HepG2 (cell line): ENCODE measurements around the gene TGM3.

Experiments
- CREM ChIP-seq, 2 experiments: sonication (generic) in 1 of 2; formaldehyde crosslinking in 1 of 2; IDR thresholded peaks; 2 replicates each; pipeline versions ENCODE4 v1.4.0 to v1.6.1; 2016 to 2020; ENCODE audit warnings: antibody characterized with exemption in 1 of 2, mild to moderate bottlenecking in 1 of 2, missing genetic modification reagents in 1 of 2
- MEIS2 ChIP-seq: sonication (generic); formaldehyde crosslinking; IDR thresholded peaks from 2 replicates; pipeline ENCODE4 v1.9.0; 2021; ENCODE audit warnings: mild to moderate bottlenecking, missing genetic modification reagents
- NKX3-1 ChIP-seq: sonication (generic); formaldehyde crosslinking; IDR thresholded peaks from 2 replicates; pipeline ENCODE4 v1.5.0; 2020; ENCODE audit warnings: missing genetic modification reagents
- ZNF274 ChIP-seq: sonication (generic); formaldehyde crosslinking; IDR thresholded peaks from 2 replicates; pipeline ENCODE4 v1.5.1; 2020; ENCODE audit warnings: mild to moderate bottlenecking, missing genetic modification reagents
- ZNF644 ChIP-seq: IDR thresholded peaks from 2 replicates; pipeline ENCODE4 v1.6.1; 2016; ENCODE audit warnings: low read depth
- TF ChIP-seq, protein P1 (sequence below): sonication (generic); formaldehyde crosslinking; conservative IDR thresholded peaks from 2 replicates; pipeline ENCODE4 v1.4.0; 2020; ENCODE audit warnings: missing genetic modification reagents

DNA sequence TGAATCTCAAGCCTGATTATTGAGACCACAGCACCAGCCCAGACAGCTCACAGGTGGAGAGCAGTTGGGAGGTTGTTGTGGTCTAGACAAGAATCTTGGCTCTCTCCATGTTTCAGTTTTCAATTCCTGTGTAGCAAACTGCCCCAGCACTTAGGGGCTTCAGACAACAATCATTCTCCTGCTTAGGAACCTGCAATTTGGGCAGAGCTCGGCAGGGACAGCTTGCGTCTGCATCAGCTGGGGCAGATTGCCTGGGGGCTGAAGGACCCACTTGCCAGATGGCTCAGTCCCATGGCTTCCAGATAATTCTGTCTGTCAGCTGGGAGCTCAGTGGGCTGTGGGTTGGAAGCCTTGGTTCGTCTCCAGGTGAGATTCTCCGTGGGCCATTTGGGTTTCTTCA, 91.8 kb downstream of the TGM3 start:
- TF ChIP-seq ZNF274 (CRISPR knock-in tag) (no peak), CREM (IDR thresholded peaks at IDR 0.05) (no peak), CREM (CRISPR knock-in tag; IDR thresholded peaks at IDR 0.05) (no peak), MEIS2 (CRISPR knock-in tag) (no peak), ZNF644 (CRISPR knock-in tag) (no peak), NKX3-1 (CRISPR knock-in tag) (no peak)
- TF ChIP-seq, protein P1, sequence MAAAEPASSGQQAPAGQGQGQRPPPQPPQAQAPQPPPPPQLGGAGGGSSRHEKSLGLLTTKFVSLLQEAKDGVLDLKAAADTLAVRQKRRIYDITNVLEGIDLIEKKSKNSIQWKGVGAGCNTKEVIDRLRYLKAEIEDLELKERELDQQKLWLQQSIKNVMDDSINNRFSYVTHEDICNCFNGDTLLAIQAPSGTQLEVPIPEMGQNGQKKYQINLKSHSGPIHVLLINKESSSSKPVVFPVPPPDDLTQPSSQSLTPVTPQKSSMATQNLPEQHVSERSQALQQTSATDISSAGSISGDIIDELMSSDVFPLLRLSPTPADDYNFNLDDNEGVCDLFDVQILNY (CRISPR knock-in tag): no peak
